Gastroesophageal sphincter (tissue), 4 donors: ENCODE measurements around the gene MAN1C1. TPM values are rescaled to one million over a fixed set of nuclear protein-coding genes. Genes with fewer than 3 reads are reported as not detected.

Experiments
- ATAC-seq: fragments of 150-250 bp; one replicate; pipeline ENCODE4 v1.9.1; 2016; ENCODE audit warnings: mild to moderate bottlenecking, moderate library complexity
- H3K27ac ChIP-seq, 4 donors: fragments of 200-600 bp; sonication (generic) in 3 of 4; 1 replicate in 3 of 4; 2 replicates in 1 of 4; pipeline ENCODE4 v1.5.1; 2016 to 2019
- H3K27me3 ChIP-seq: fragments of 200-600 bp; sonication (generic); one replicate; pipeline ENCODE4 v1.5.1; 2019
- H3K36me3 ChIP-seq, 2 donors: fragments of 200-600 bp; sonication (generic); one replicate each; pipeline ENCODE4 v1.5.1; 2019; ENCODE audit warnings: control low read depth in 1 of 2
- H3K4me1 ChIP-seq, 3 donors: fragments of 200-600 bp; sonication (generic); 1 replicate in 2 of 3; 2 replicates in 1 of 3; pipeline ENCODE4 v1.5.1; 2016 to 2019; ENCODE audit warnings: control low read depth in 2 of 3
- H3K4me3 ChIP-seq, 2 donors: fragments of 200-600 bp; sonication (generic); one replicate each; pipeline ENCODE4 v1.5.1; 2019; ENCODE audit warnings: mild to moderate bottlenecking in 1 of 2, moderate library complexity in 1 of 2
- H3K9me3 ChIP-seq, 3 donors: fragments of 200-600 bp; sonication (generic); one replicate each; pipeline ENCODE4 v1.5.1; 2017 to 2019; ENCODE audit warnings: control low read depth in 2 of 3
- EP300 ChIP-seq: sonication (generic); formaldehyde crosslinking; IDR thresholded peaks from one replicate; pipeline ENCODE4 v1.6.1; 2017; ENCODE audit warnings: antibody characterized with exemption, mild to moderate bottlenecking
- POLR2A ChIP-seq, 2 donors: fragments of 450-650 bp; IDR thresholded peaks; one replicate each; pipeline ENCODE4 v1.6.1; 2017; ENCODE audit warnings: antibody characterized with exemption in 2 of 2, mild to moderate bottlenecking in 2 of 2, moderate library complexity in 1 of 2
- POLR2AphosphoS5 ChIP-seq: sonication (generic); formaldehyde crosslinking; IDR thresholded peaks from one replicate; pipeline ENCODE4 v1.6.1; 2017; ENCODE audit warnings: antibody characterized with exemption
- WGBS, 2 donors: methylation state at CpG; one replicate each; pipeline ENCODE4 v1.1.5; 2018; ENCODE audit warnings: low coverage in 1 of 2; 5-methylcytosine and 5-hydroxymethylcytosine counted together
- total RNA-seq, 4 donors: library from RNA; depleted of rRNA; stranded (reverse); fragments of >200 nt; gene quantifications; one replicate each; pipeline ENCODE4 v1.1.0, GENCODE V29; 2016
- TF ChIP-seq, protein P1 (sequence below), 4 experiments: fragments of 200-600 bp in 2 of 4; fragments of 450-650 bp in 2 of 4; sonication (generic) in 1 of 4; IDR thresholded peaks; one replicate each; pipeline ENCODE4 v1.5.1; 2017 to 2019; ENCODE audit warnings: antibody characterized with exemption in 4 of 4, mild to moderate bottlenecking in 2 of 4, moderate library complexity in 2 of 4

The MAN1C1 gene
- total RNA-seq, 4 donors from 2014 or later, result 20.0 to 38.1 (median 27.8) TPM

DNA sequence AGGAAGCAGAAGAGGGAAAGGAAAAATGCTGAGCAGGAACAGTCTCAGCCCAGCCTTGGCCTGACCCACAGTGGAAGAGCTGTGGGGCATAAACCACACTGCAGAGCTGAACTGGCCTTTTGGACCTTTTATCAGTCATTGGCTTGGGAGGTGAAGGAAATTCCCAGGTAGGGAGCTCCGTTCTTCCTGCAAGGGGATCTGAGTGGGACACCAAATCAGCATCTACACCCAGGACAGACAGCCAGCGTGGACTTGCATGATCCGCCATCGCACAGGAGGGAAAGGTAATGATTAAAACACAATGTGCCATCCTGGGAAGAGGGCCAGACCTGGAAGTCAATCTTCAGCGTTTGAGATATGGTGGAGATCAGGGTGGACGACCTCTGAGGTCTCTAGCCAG, 202.0 kb downstream of the MAN1C1 start:
- TF ChIP-seq, protein P1, sequence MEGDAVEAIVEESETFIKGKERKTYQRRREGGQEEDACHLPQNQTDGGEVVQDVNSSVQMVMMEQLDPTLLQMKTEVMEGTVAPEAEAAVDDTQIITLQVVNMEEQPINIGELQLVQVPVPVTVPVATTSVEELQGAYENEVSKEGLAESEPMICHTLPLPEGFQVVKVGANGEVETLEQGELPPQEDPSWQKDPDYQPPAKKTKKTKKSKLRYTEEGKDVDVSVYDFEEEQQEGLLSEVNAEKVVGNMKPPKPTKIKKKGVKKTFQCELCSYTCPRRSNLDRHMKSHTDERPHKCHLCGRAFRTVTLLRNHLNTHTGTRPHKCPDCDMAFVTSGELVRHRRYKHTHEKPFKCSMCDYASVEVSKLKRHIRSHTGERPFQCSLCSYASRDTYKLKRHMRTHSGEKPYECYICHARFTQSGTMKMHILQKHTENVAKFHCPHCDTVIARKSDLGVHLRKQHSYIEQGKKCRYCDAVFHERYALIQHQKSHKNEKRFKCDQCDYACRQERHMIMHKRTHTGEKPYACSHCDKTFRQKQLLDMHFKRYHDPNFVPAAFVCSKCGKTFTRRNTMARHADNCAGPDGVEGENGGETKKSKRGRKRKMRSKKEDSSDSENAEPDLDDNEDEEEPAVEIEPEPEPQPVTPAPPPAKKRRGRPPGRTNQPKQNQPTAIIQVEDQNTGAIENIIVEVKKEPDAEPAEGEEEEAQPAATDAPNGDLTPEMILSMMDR (IDR thresholded peaks at IDR 0.05), result no peak
- TF ChIP-seq POLR2A (IDR thresholded peaks at IDR 0.05), result no peak
- TF ChIP-seq EP300, result no peak
- no peak for TF ChIP-seq POLR2AphosphoS5
- ATAC-seq, result no peak
- Histone ChIP-seq H3K4me3 (no peak overlapping the region), H3K4me1 (peaks cover 0 to 46% (median 26%) of the 10 kb centered on the region in 3 donors), H3K36me3 (peaks cover 0 to 42% of the 10 kb centered on the region in 2 donors), H3K27ac (peak overlapping the region in 3 of 4 donors; percentile 95 to 97 (median 96)), H3K9me3 (no peaks in the 10 kb centered on the region), H3K27me3 (no peaks in the 10 kb centered on the region)
- WGBS, 2 donors, result 45 to 50% methylated on average over 1 to 6 of the region's 6 CpGs

DNA sequence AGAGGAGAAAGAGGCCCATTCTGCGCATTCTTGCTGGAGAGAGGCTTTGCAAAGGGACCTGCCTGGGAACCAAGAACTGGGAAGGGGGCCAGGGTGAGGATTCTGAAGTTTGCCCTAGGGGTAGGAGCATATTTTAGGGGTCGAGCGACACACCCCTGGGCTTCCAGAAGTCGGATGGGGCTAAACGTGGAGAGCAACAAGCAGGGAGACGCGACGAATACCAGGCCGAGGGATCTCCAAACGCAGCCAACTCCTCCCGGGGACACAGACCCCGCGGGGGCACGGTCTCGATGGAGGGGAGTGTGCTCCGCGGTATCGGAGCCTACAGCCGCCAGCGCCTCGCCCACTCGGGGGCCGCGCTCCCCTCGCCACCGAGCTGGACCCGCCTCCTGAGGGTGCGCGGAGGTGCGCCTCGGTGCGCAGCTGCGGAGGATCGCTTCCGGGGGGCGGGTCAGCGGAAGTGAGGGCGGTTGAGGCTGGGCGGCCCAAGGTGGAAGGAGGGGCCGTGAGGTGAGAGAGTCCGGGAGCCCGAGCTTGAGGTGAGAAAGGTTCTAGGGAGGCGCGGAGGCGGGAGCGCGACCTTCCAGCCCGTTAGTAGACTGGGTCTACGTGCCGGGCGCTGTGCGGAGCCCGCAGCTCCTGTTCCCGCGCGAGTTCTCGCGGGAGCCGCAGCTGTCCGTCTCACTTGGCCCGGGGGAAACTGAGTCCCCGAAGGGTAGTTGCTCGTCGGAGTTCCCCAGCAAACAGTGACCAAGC, 203.1 kb downstream of the MAN1C1 start, which contains the start of gene MTFR1L:
Gene MTFR1L (plus strand): TSS at position 464 of the 756 bp plus-strand sequence. CDS start 3,151 bp downstream, outside the sequence.
- 0% methylated on average over 1 to 3 of the region's 64 CpGs for WGBS, 2 donors
- Histone ChIP-seq H3K9me3 (no peaks in the 10 kb centered on the region), H3K4me3 (peak within 1 kb of the TSS; percentile 63 to 96), H3K4me1 (peaks cover 0 to 57% (median 26%) of the 10 kb centered on the region in 3 donors), H3K36me3 (peaks cover 0 to 39% of the 10 kb centered on the region in 2 donors), H3K27ac (peak within 1 kb of the TSS; percentile 47 to 97 (median 96)), H3K27me3 (no peaks in the 10 kb centered on the region)
- TF ChIP-seq, protein P1 (IDR thresholded peaks at IDR 0.05), result peak in 1 of 4 experiments; percentile 21
- TF ChIP-seq EP300 (no peak), POLR2AphosphoS5 (peak; percentile 89), POLR2A (IDR thresholded peaks at IDR 0.05) (peak; percentile 83 to 86)
- peak; percentile 94 for ATAC-seq

DNA sequence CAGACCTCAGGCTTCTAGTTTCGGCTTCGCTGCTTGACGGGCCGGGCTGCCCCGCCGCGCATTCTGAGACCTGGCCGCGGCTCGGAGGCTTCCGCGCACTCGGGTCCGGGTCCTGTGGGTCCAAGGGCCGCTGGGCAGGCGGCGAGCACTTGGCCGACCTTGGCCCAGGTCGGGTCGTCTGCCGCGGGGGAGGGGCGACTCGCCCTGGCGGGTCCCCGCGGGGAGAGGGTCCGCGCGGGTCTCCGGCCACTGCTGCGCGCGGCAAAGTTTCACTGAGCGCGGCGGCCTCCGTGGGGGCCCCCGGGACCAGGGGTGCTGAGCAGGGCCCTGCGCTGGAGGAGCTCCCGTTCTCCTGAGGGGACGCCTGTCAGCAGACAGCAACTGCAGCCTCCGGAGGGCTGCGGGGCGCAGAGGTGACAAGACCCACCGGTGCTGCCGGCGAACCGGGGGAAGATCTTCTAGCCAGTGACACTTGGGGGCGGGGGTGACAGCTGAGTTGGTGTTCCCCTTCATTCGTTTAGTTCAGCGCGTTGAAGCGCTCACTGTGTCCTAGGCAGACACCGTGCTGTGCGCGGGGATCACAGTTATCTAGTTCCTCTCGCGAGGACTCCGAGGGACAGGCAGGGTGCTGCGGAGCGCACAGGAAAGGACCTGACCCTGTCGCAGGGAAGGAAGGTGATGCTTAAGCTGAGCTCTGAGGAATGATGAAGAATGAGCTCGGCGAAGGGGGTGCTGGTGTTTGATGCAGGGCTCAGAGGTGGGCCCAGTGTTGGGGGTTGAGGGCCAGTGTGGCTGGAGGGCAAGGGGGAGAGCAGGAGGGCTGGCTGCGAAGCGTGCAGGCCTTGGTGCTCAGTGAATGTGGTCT, 203.9 kb downstream of the MAN1C1 start:
- Histone ChIP-seq H3K36me3 (peaks cover 0 to 31% of the 10 kb centered on the region in 2 donors), H3K9me3 (no peaks in the 10 kb centered on the region), H3K4me3 (peak overlapping the region; percentile 63 to 96), H3K27ac (peak overlapping the region; percentile 47 to 97 (median 96)), H3K27me3 (no peaks in the 10 kb centered on the region), H3K4me1 (peaks cover 0 to 65% (median 26%) of the 10 kb centered on the region in 3 donors)
- 0 to 4% methylated on average over 3 to 7 of the region's 67 CpGs for WGBS, 2 donors
- TF ChIP-seq EP300, result no peak
- TF ChIP-seq POLR2A (IDR thresholded peaks at IDR 0.05), result no peak
- TF ChIP-seq, protein P1 (IDR thresholded peaks at IDR 0.05), result no peak
- TF ChIP-seq POLR2AphosphoS5, result no peak
- ATAC-seq, result peak; percentile 52

DNA sequence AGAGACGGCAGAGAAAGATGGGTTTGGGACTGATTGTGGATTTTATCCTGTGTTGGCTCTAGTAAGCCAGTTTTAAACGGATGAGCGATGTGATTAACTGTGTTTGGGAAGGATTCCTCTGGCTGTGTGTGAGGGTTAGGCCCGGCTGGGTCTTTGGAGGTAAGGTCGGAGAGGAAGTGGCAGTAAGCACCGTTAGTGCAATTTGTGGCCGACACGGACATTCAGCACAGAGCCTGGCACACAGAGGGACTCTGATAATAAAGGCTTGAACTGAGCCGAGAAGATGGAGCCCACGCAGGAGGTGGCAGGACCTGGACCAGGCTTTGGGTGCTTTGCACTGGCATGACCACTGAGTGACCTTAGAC, 204.5 kb downstream of the MAN1C1 start:
- Histone ChIP-seq H3K4me1 (peaks cover 0 to 71% (median 26%) of the 10 kb centered on the region in 3 donors), H3K36me3 (peaks cover 0 to 30% of the 10 kb centered on the region in 2 donors), H3K4me3 (peak overlapping the region; percentile 63 to 96), H3K27ac (peak overlapping the region in 3 of 4 donors; percentile 95 to 97 (median 96)), H3K27me3 (no peaks in the 10 kb centered on the region), H3K9me3 (no peaks in the 10 kb centered on the region)
- TF ChIP-seq POLR2A (IDR thresholded peaks at IDR 0.05) (no peak), EP300 (no peak), POLR2AphosphoS5 (no peak)
- TF ChIP-seq, protein P1 (IDR thresholded peaks at IDR 0.05), result no peak
- ATAC-seq, result no peak
- WGBS, 2 donors, result 27% methylated on average over 10 of the region's 10 CpGs; no CpG with 5 or more reads in 1 of the 2 donors
